Measurements from ENCODE around the gene MMP24. TPM values are rescaled to one million over a fixed set of nuclear protein-coding genes. Genes with fewer than 3 reads are reported as not detected.
"Not testable (repeated sequence)": the region's sequence is repeated elsewhere in the genome, so short reads cannot be mapped to it uniquely, and the experiment has no call there.

Gene MMP24
- total RNA-seq, 2 donors from 2014 or later = 0.52 to 0.88 TPM

DNA sequence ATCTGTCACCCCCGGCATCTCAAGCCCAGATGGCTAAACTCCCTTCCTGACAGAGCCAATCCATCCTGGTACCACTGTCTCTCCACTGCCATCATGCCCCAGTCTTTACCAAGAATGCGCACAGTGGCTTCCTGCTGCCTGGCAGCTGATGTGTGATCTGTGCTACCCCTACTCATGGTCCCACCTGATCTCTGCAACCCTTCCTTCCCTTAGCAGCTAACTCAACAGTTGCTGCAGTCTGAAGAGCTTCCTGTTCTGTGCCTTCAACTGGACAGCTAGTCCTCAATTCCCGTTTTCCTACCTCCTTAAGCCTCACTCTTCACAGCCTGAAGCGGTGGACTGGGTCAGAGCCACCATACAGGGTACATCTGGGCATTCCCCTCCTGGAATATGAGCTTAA is 73.3 kb downstream of the MMP24 start:
- DNase-seq (ENCODE audit: low spot score) = no peak
- intact Hi-C loops (cut with DNase I) = no loop called here

DNA sequence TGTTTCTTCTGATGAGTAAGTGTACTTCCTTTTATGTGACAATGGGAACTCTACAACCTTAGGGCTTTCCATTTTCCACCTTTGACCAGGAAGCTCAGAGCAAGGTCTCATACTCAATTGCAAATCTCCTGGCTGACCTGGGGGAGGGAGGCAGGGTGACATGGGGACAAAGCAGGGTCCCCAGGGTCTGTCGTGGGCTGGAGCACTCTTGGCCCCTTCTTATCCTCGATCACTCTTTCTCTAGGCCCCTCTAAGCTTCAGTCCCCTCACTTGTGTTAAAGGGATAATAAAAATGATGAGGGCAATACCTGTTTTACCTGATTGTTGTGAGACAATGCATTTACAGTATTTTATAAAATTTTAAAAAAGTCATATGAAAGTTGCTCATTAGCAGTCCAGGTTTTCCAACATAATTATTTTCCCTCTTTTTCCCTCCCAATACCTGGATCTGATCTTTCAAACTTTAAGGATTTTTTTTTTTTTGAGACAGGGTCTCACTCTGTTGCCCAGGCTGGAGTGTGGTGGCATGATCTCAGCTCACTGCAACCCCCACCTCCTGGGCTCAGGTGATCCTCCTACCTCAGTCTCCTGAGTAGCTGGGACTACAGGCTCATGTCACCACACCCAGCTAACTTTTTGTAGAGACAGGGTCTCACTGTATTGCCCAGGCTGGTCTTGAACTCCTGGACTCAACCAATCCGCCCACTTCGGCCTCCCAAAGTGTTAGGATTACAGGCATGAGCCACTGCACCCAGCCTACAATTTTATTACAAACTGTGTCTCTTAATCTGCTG is 74.2 kb downstream of the MMP24 start:
- DNase-seq (ENCODE audit: low spot score) = no peak
- intact Hi-C loops (cut with DNase I) = no loop called here

DNA sequence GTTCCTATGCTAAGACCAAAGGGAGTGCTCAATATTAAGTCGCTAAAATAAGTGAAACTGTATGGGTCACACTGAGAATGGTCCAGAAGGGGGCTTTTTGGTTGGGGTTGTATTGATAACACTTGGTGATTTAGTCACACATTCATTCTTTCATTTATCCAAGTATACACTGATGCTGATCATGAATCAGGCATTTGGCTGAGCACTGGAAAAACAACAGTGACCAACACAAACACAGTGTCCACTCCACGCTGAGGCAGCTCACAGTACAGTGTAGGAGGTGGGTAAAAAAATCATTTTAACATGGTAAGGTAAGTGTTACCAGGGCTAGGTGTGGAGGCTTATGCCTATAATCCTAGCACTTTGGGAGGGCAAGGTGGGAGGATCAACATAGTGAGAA is 74.9 kb downstream of the MMP24 start:
- intact Hi-C loops (cut with DNase I) = no loop called here
- no peak for DNase-seq (ENCODE audit: low spot score)

DNA sequence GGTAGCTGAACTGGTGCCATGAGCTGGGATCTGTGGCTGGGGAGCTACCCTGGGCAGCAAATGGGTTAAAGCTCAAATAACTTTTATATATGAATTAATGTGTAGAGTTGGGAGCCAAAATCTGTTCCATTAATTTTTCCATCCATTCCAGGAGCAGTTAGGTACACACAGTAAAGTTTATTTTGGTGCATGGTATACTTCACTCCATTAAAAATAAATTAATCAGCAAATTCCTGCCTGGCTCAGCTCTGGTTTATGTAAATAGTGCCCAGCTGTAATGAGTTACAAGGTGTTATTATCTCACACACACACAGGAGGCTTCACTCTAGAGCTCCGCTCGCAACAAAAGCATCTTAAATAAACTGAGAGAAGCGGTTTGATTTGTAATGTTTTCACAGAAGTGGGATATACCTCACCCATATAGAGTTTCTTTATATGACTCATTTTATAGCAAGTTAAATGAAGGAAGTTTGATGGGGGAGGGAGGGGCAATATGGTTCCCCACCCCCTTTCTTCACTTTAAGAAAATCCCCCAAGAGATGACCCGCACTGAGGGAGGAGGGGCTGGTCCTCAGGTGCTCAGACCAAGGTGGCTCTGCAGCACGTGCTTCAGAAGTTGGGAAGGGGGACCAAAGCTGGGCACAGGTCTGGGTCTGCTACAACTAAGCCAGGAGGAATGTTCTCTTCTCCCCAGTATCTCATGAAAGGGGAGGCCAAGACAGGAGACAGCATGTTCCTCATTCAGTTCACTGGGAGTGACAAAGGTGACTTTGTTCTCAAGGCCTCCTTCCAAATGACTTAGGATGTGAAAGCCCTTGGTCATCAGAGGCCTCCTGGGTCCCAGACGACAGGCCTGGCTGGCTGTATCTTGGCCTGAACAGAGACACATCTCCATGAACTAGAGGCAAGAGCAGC is 76.2 kb downstream of the MMP24 start:
- intact Hi-C loops (cut with DNase I) = no loop called here

DNA sequence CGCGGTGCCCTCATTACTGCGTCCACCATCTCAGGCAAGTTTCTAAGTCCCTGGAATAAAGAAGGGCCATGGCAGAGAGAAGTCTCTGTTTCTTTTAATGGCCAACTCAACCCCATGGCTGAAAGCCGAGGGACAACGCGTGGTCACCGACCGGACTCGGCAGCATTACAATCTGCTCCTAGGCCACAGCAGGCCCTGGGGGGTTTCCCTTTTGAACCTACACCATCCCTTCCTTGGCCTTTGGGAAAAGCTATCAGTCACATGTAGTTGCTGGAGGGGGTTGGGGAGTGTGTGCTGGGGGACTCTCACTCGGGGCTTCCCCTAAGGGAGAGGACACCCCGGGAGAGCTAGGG is 76.9 kb downstream of the MMP24 start:
- no peak for DNase-seq (ENCODE audit: low spot score)
- intact Hi-C loops (cut with DNase I) = no loop called here

More for the DNA sequence above, 76.2 kb downstream of the MMP24 start:
- DNase-seq (ENCODE audit: low spot score) = no peak

DNA sequence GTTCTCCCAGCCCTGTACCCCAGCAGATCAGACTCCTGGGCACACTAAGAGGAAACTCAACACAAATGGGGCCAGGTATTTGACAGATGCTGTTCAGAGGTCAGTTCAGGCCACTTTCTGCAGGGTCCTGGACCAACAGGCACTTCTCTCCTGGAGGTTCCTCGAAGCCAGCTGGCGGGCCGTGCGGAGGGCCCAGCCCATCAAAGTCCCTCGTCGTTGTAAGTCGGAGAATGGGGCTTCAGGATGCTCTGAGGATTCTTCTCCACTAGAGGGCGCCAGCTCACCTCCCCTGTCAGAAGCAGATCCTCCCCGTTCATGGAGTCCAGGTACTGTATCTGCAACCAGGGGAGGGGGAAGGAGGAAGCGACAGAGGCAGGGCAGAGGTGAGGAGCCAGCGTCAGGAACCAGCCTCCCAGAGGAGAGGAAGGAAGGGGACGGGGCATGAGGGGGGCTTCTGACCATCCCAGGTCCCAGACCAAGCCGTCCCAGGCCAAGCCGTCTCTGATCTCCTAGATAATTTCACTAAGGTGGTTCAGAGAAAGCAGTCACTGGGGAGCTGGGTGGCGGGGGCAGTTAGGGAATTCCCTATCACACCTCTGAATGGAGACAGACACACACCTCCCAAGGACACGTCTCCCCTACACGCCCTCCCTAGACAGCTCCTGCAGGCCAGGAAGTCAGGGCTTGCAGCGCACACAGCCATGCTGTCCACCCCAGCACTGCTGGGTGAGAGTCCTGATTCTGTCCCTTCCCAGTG is 77.4 kb downstream of the MMP24 start:
- peak; percentile 90 for DNase-seq (ENCODE audit: low spot score)
- intact Hi-C loops (cut with DNase I) = loop anchor here in 1 of 2 donors (2.0 kb wide), 1 partner anchor 143 kb away; no protein-coding TSS in a partner anchor

DNA sequence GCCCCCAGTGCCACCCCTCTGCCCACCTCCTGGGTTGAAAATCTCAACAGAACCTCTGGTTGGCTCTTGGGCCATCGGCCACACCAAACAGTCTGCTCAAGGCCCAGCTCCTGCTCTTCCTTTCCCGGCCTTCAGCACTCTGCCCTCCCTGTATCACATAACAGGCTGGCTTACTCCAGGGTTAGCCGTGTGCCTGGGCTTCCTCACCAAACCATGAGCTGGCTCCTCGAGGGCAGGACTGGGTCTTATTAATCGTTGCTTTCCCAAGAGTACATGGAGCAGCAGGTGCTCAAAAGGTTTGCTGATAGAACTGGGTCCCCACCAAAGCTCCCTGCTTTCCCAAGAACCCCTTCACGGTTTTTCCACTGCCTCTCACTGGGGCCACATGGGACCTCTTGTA is 78.5 kb downstream of the MMP24 start:
- DNase-seq (ENCODE audit: low spot score) = no peak
- intact Hi-C loops (cut with DNase I) = loop anchor here (2.0 to 5.0 kb wide), 2 partner anchors 137 to 142 kb away; no protein-coding TSS in a partner anchor

DNA sequence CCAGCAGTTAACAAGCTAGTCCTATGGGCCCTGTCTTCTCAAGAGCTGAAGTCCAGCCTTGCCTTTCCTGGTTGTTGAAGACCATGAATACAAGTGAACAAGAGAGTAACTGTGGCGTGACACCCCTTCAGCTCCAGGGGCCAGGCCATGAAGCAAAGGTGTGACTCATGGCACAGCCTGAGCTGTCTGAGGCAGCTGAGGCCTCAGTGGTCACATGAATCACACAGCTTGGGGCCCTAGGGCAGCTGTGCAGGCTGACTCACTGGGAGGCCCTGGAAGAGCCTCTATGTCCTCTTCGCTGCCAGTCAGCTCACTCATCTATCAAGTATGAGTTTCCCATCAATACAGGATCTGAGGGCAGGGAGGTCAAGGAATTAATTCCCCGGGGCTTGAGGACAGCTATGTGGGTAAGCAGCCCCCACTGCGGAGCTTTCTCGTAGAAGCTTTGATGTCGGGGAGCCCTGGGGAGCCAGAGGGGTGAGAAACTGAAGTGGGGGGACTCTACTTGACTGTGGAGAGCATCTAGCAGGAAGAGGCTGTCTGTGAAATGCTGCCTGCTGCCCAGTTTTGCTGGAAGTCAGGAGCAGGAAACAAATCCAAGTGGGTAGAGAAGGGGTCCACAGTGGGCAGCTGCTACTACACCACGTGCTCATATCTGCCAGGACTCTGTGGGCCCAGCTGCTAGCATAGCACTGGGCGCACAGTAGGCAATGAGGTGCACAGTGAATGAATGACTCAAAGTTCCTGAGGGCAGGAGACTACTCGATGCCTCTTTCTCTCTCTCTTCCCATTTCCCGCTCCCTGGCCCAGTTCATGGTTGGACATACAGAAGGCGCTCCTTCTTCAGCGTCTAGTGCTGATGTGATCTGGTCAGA is 79.4 kb downstream of the MMP24 start:
- intact Hi-C loops (cut with DNase I) = loop anchor here (2.0 to 5.0 kb wide), 2 partner anchors 136 to 141 kb away; no protein-coding TSS in a partner anchor
- DNase-seq (ENCODE audit: low spot score) = peak; percentile 90

DNA sequence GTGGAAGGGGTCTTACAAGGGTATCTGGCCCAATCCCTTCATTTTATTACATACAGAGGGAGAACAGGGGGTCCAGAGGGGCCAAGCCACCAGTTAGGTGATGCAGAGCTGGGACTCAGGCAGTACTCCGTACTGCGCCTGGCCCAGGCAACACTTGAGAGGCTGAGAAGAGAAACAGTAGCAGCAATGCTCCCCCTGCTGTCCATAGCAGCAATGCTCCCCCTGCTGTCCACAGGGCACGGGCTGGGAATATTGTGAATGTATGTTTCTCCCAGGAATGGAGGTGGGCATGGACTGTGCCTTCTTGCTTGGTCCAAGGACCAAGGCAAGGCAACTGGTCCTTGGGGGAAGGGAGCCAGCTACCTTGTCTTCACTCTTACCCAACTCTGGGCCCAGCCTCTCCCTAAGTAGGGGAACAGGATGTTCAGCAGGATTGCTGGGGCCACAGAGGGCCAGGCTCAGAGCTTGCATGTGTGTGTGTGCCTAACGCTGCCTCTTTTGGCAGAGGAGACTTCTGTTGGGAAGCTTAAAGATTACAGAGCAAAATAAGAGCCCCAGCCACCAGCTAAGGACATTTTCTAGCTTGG is 80.5 kb downstream of the MMP24 start:
- DNase-seq (ENCODE audit: low spot score) = no peak
- intact Hi-C loops (cut with DNase I) = loop anchor here in 1 of 2 donors (5.0 kb wide), 1 partner anchor 135 kb away; no protein-coding TSS in a partner anchor

DNA sequence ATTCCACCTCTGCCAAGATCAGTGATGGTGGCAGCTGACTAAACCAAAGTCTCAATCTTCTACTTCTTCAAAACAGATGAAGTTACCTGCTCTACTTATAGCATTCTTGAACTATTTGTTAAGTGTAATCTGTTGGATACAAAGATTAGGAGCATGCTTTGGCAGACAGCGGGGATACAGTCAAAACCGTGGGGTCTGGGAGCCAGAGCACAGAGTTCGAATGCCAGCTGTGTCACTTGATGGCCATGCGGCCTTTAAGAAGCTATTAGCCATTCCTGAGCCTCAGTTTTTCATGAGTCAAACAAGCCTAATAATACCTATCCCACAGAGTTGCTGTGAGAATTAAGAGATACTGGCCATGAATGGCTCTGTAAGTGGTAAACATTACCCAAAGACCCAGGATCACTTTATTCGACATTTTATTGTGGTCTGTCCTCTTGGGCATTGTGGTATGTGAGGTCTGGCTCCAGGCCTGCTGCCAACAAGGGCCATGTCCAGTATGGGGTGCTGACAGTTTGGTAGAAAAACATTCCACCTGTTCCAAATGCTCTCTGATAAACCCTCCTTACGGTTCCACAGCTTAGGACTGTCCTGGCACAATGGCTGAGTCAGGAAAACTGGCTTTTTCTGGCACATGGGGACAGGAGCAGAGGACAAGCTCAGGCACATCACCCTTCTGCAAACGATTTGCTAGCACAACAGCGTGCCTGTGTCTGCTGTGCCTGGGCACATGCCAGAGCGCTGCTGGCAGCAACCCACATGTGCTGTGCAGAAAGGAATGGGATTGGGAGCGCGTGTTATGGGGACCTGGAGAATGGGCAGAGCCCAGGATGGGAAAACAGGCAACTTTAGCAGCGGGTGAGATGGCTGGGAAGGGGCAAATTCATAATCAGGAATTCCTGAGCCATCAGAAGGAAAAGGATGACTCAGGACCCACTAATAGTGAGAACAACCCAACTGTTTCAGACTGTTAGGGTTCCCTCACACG is 81.5 kb downstream of the MMP24 start:
- no peak for DNase-seq (ENCODE audit: low spot score)
- intact Hi-C loops (cut with DNase I) = loop anchor here in 1 of 2 donors (5.0 kb wide), 1 partner anchor 134 kb away; no protein-coding TSS in a partner anchor

DNA sequence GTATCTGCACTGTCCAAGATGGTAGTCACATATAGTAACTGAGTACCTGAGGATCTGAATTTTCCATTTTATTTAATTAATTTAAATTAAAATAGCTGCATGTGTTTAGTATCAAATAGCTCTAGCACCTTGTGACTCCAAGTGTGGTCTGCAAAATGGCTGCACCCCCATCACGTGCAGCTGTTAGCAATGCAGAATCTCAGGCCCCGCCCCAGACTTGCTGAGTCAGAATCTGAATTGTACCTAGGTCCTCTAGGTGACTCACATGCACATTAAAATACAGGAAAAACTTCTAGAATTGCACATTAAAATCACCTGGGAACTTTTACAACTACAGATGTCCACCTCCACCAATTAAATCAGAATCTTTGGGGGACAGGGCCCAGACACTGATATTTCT is 84.9 kb downstream of the MMP24 start:
- no peak for DNase-seq (ENCODE audit: low spot score)
- intact Hi-C loops (cut with DNase I) = no loop called here

DNA sequence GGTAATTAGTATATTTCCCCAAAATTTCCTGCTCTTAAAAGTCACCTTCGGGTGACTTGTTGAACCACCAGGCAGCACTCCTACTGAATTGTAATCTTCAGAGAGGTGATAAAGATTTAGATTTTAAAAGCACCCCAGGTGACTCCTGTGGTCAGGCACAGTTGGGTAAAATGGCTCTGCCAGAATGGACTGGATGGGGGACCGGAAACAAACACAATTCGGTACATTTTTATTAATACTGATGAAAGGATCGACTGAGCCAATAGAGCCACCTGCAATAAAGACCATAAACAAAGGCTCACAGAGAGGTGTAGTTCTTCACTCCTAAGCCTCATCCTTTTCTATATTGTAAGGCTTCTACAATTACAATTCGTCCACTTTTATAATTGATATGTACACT is 85.3 kb downstream of the MMP24 start:
- DNase-seq (ENCODE audit: low spot score) = no peak
- intact Hi-C loops (cut with DNase I) = no loop called here

DNA sequence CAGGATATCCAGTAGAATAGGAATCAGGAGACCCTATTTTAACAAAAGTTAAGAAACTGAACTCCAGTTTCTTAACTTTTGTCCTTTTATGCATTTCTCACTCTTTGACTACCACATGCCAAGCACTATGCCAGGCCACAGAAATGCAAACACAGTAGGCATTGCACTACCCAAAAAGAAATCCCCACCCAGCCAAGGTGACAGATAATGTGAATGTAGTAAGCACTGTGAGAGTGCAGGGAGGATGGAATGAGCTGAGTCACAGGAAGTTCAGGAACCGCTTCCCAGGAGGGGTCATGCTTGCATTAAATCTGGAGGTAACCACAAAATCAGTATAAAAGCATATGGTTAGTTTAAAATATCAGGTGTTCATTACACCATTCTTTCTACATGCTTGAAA is 85.8 kb downstream of the MMP24 start:
- intact Hi-C loops (cut with DNase I) = no loop called here
- DNase-seq (ENCODE audit: low spot score) = no peak

DNA sequence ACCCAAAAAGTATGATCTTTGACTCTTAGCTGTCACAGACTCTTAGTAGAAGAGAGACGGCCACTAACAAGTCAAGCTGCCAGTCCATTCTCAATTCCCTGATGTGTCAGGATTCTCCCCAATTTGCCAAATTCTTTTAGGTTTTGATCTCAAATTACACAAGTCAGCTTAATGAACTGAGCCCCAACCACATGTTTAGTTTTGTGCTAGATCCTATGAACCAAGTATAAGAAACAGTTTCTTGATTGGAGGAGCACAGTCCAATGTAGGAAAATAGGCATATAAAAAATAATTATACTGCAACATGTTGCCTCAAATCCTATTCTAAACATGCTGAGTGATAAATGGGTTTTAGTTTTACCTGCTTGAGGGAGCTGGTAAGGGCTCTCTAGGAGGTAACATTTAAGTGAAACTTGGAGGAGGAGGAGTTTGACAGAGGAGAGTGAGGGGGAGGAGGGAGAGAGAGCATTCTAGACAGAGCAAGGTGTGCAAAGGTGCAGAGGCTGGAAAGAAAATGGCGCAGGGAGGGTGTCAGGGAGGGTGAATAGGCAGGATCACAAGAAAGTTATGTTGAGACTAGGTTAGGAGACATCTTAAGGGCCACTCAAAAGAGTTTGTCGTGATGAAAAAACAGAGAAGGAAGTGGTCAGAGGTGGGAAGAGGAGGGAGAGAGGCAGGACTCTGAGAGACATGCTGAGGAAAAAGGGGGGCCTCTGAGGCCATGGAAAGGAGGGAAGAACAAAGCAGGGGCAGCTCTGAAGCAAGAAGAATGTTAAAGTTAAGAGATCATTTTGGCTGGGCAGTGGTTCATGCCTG is 88.5 kb downstream of the MMP24 start:
- DNase-seq (ENCODE audit: low spot score) = no peak
- intact Hi-C loops (cut with DNase I) = no loop called here

DNA sequence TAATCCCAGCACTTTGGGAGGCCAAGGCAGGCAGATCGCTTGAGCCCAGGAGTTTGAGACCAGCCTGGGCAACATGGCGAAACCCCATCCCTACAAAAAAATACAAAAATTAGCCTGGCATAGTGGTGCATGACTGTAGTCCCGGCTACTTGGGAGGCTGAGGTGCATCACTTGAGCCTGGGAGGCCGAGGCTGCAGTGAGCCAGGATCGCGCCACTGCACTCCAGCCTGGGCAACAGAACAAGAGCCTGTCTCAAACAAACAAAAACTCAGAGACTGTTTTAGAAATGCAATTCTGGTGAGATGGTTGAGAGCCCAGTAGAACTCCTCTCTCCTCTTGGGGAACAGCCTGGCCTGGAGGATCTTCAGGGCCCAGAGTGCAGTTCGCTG is 89.1 kb downstream of the MMP24 start:
- intact Hi-C loops (cut with DNase I); DNase-seq (ENCODE audit: low spot score): not testable (repeated sequence)

DNA sequence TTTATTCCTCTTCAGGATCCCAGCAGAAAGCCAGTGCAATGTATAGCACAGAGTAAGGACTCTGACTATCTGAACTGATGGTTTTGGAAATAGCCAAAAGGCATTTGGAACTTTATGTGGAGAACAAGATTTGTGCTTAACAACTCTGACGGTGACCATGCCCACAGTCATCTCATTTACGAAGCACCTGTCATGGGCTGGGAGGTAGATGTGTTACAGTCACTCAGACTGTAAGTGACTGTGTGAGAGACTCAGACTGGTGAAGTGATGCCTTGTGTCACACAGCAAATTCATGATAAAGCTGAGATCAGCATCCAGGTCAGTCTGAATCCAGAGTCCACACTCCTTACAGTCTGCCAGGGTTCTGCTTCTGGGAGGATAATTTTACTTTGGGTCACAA is 89.6 kb downstream of the MMP24 start:
- intact Hi-C loops (cut with DNase I) = no loop called here
- no peak for DNase-seq (ENCODE audit: low spot score)
